GM10847 (cell line): ENCODE data around the gene UBE2E2.

ENCODE experiments used
- POLR2A ChIP-seq: IDR thresholded peaks from 2 replicates; pipeline ENCODE4 v1.6.1; 2011; ENCODE audit not compliant: insufficient read length; ENCODE audit errors: extremely low read depth

Gene UBE2E2

GRCh38 chr3:23395115-23395514 lies 192.0 kb downstream of the UBE2E2 start:
- TF ChIP-seq POLR2A: no peak

- TF ChIP-seq POLR2A: no peak
These were observed 193.6 kb downstream of the UBE2E2 start for GRCh38 chr3:23396746-23397145.

- no peak for TF ChIP-seq POLR2A
These were observed 196.1 kb downstream of the UBE2E2 start for GRCh38 chr3:23399221-23399620.

GRCh38 chr3:23402728-23403492 lies 199.8 kb downstream of the UBE2E2 start:
- TF ChIP-seq POLR2A: no peak

- TF ChIP-seq POLR2A: no peak
These were observed 201.1 kb downstream of the UBE2E2 start for GRCh38 chr3:23404246-23404645.

GRCh38 chr3:23405081-23405480 lies 202.0 kb downstream of the UBE2E2 start:
- TF ChIP-seq POLR2A: no peak

- no peak for TF ChIP-seq POLR2A
These were observed 203.5 kb downstream of the UBE2E2 start for GRCh38 chr3:23406601-23407000.

GRCh38 chr3:23418026-23418425 lies 214.9 kb downstream of the UBE2E2 start:
- no peak for TF ChIP-seq POLR2A

GRCh38 chr3:23421811-23422516 lies 218.8 kb downstream of the UBE2E2 start:
- TF ChIP-seq POLR2A: no peak

GRCh38 chr3:23422517-23422851 lies 219.4 kb downstream of the UBE2E2 start:
- no peak for TF ChIP-seq POLR2A

- TF ChIP-seq POLR2A: no peak
These were observed 222.3 kb downstream of the UBE2E2 start for GRCh38 chr3:23425410-23425809.

- no peak for TF ChIP-seq POLR2A
These were observed 227.8 kb downstream of the UBE2E2 start for GRCh38 chr3:23430781-23431398.

- no peak for TF ChIP-seq POLR2A
These were observed 228.6 kb downstream of the UBE2E2 start for GRCh38 chr3:23431764-23432163.

- TF ChIP-seq POLR2A: no peak
These were observed 232.2 kb downstream of the UBE2E2 start for GRCh38 chr3:23435318-23435717.

GRCh38 chr3:23435904-23436303 lies 232.8 kb downstream of the UBE2E2 start:
- TF ChIP-seq POLR2A: no peak

GRCh38 chr3:23437484-23438145 lies 234.5 kb downstream of the UBE2E2 start:
- TF ChIP-seq POLR2A: no peak
